H9 (cell line): ENCODE results near the gene ZSCAN30. TPM values are rescaled to one million over a fixed set of nuclear protein-coding genes. Genes with fewer than 3 reads are reported as not detected.

Source experiments
- DNase-seq: peaks from one replicate; pipeline ENCODE4 v3.0.0-alpha.2; 2017
- H2AFZ ChIP-seq: one replicate; pipeline ENCODE4 v1.6.1; 2013; ENCODE audit warnings: mild to moderate bottlenecking, low read length, control low read depth, moderate library complexity
- H2AK5ac ChIP-seq: 2 replicates; pipeline ENCODE4 v1.6.1; 2013; ENCODE audit warnings: low read length, control low read depth, mixed read lengths; ENCODE audit not compliant: insufficient read length
- H2BK120ac ChIP-seq: one replicate; pipeline ENCODE4 v1.6.1; 2013; ENCODE audit warnings: low read depth, mild to moderate bottlenecking, low read length, control low read depth, inconsistent platforms; ENCODE audit not compliant: poor library complexity, severe bottlenecking
- H2BK12ac ChIP-seq: 2 replicates; pipeline ENCODE4 v1.6.1; 2013; ENCODE audit warnings: low read length, control low read depth, mixed read lengths, low read depth; ENCODE audit not compliant: insufficient read length
- H2BK15ac ChIP-seq: 2 replicates; pipeline ENCODE4 v1.6.1; 2013; ENCODE audit warnings: low read depth, low read length, control low read depth
- H2BK20ac ChIP-seq: one replicate; pipeline ENCODE4 v1.6.1; 2013; ENCODE audit warnings: low read depth, mild to moderate bottlenecking, low read length, control low read depth, inconsistent platforms; ENCODE audit not compliant: poor library complexity, severe bottlenecking
- H2BK5ac ChIP-seq: 2 replicates; pipeline ENCODE4 v1.6.1; 2013; ENCODE audit warnings: low read length, control low read depth, mixed read lengths; ENCODE audit not compliant: insufficient read length
- H3K14ac ChIP-seq: 2 replicates; pipeline ENCODE4 v1.6.1; 2013; ENCODE audit warnings: low read length, control low read depth; ENCODE audit not compliant: insufficient read depth
- H3K18ac ChIP-seq: 2 replicates; pipeline ENCODE4 v1.6.1; 2013; ENCODE audit warnings: low read depth, mild to moderate bottlenecking, mixed read lengths, low read length, control low read depth; ENCODE audit not compliant: insufficient read length
- H3K23ac ChIP-seq: 2 replicates; pipeline ENCODE4 v1.6.1; 2013; ENCODE audit warnings: low read length, control low read depth, mixed read lengths, low read depth; ENCODE audit not compliant: insufficient read length
- H3K23me2 ChIP-seq: 2 replicates; pipeline ENCODE4 v1.6.1; 2013; ENCODE audit warnings: low read depth, mild to moderate bottlenecking, mixed read lengths, low read length, control low read depth; ENCODE audit not compliant: insufficient read length, poor library complexity, severe bottlenecking
- H3K27ac ChIP-seq: 2 replicates; pipeline ENCODE4 v1.5.1; 2013; ENCODE audit warnings: low read length, control low read depth, mixed read lengths, low read depth; ENCODE audit not compliant: insufficient read length
- H3K27me3 ChIP-seq: 2 replicates; pipeline ENCODE4 v1.6.1; 2013; ENCODE audit warnings: low read length, control low read depth, inconsistent platforms; ENCODE audit not compliant: insufficient read depth
- H3K4ac ChIP-seq: 2 replicates; pipeline ENCODE4 v1.6.1; 2013; ENCODE audit warnings: low read depth, mild to moderate bottlenecking, control low read depth, inconsistent platforms, low read length, moderate library complexity
- H3K4me1 ChIP-seq: 2 replicates; pipeline ENCODE4 v1.6.1; 2013; ENCODE audit warnings: low read length, control low read depth, inconsistent platforms; ENCODE audit not compliant: insufficient read depth
- H3K4me2 ChIP-seq: 2 replicates; pipeline ENCODE4 v1.6.1; 2013; ENCODE audit warnings: low read length, control low read depth, mixed read lengths; ENCODE audit not compliant: insufficient read length, insufficient read depth
- H3K56ac ChIP-seq: 2 replicates; pipeline ENCODE4 v1.6.1; 2013; ENCODE audit warnings: low read depth, mild to moderate bottlenecking, mixed read lengths, low read length, control low read depth; ENCODE audit not compliant: insufficient read length
- H3K79me1 ChIP-seq: 2 replicates; pipeline ENCODE4 v1.6.1; 2013; ENCODE audit warnings: low read depth, mild to moderate bottlenecking, moderate library complexity, low read length, control low read depth, inconsistent platforms; ENCODE audit not compliant: insufficient read depth, poor library complexity, severe bottlenecking
- H3K79me2 ChIP-seq: 2 replicates; pipeline ENCODE4 v1.6.1; 2013; ENCODE audit warnings: low read length, control low read depth, inconsistent platforms; ENCODE audit not compliant: insufficient read depth
- H3K9ac ChIP-seq: 2 replicates; pipeline ENCODE4 v1.6.1; 2013; ENCODE audit warnings: low read length, control low read depth, mixed read lengths; ENCODE audit not compliant: insufficient read length; ENCODE audit errors: extremely low read depth
- H3K9me3 ChIP-seq: one replicate; pipeline ENCODE4 v1.6.1; 2013; ENCODE audit warnings: low read depth, low read length, inconsistent platforms; ENCODE audit not compliant: control insufficient read depth
- H3T11ph ChIP-seq: one replicate; pipeline ENCODE4 v1.6.1; 2013; ENCODE audit warnings: mild to moderate bottlenecking, low read length, control low read depth, inconsistent platforms
- H4K20me1 ChIP-seq: one replicate; pipeline ENCODE4 v1.6.1; 2013; ENCODE audit not compliant: control insufficient read depth, insufficient read length, insufficient read depth
- H4K5ac ChIP-seq: 2 replicates; pipeline ENCODE4 v1.6.1; 2013; ENCODE audit warnings: low read depth, mild to moderate bottlenecking, mixed read lengths, low read length, control low read depth; ENCODE audit not compliant: insufficient read length
- H4K8ac ChIP-seq: replicated peaks from 2 replicates; pipeline ENCODE4 v1.6.1; 2013; ENCODE audit warnings: low read length, control low read depth, mixed read lengths, low read depth; ENCODE audit not compliant: insufficient read length
- H4K91ac ChIP-seq: 2 replicates; pipeline ENCODE4 v1.6.1; 2013; ENCODE audit warnings: low read depth, mild to moderate bottlenecking, moderate library complexity, mixed read lengths, low read length, control low read depth; ENCODE audit not compliant: insufficient read length
- H3K27ac Mint-ChIP-seq, 3 experiments: 2 replicates in 2 of 3; 3 replicates in 1 of 3; pipeline ENCODE4 v1.8.0; 2020 to 2021; ENCODE audit warnings: mixed read lengths in 3 of 3, mild to moderate bottlenecking in 1 of 3, moderate library complexity in 1 of 3
- H3K27me3 Mint-ChIP-seq: 2 replicates; pipeline ENCODE4 v1.8.0; 2021; ENCODE audit warnings: low read depth, mild to moderate bottlenecking, moderate library complexity, mixed read lengths
- H3K36me3 Mint-ChIP-seq, 3 experiments: 2 replicates in 2 of 3; 3 replicates in 1 of 3; pipeline ENCODE4 v1.8.0; 2020 to 2021; ENCODE audit warnings: low read depth in 3 of 3, mixed read lengths in 3 of 3; ENCODE audit not compliant: insufficient read depth in 1 of 3
- H3K4me1 Mint-ChIP-seq, 2 experiments: 2 replicates each; pipeline ENCODE4 v1.8.0; 2020; ENCODE audit warnings: mixed read lengths in 2 of 2
- H3K4me3 Mint-ChIP-seq, 2 experiments: 2 replicates in 1 of 2; 3 replicates in 1 of 2; pipeline ENCODE4 v1.8.0; 2020 to 2021; ENCODE audit warnings: mild to moderate bottlenecking in 2 of 2, mixed read lengths in 2 of 2, moderate library complexity in 1 of 2
- H3K9me3 Mint-ChIP-seq, 2 experiments: 2 replicates in 1 of 2; 3 replicates in 1 of 2; pipeline ENCODE4 v1.8.0; 2020; ENCODE audit warnings: mild to moderate bottlenecking in 2 of 2, mixed read lengths in 2 of 2, moderate library complexity in 1 of 2
- CTCF ChIP-seq: fragments of 200-600 bp; sonication (generic); conservative IDR thresholded peaks from 3 replicates; pipeline ENCODE4 v1.8.0; 2021; ENCODE audit warnings: antibody characterized with exemption, mild to moderate bottlenecking
- WGBS: extraction: QIAGEN DNeasy Blood & Tissue Kit; methylation state at CpG from one replicate; pipeline ENCODE4 v1.1.7; 2013; ENCODE audit warnings: missing lambda C conversion rate, low lambda C conversion rate, mixed read lengths; ENCODE audit not compliant: insufficient read length; ENCODE audit errors: extremely low coverage; 5-methylcytosine and 5-hydroxymethylcytosine counted together
- total RNA-seq: library from RNA; stranded (reverse); gene quantifications from 2 replicates; pipeline ENCODE4 v1.2.1, GENCODE V29; 2021

The ZSCAN30 gene
- total RNA-seq, 1 experiment from 2014 or later, result 11.6 TPM

GRCh38 chr18:35306588-35307250 lies 16.7 kb upstream of the ZSCAN30 start:
- Histone ChIP-seq H2AFZ (no peak overlapping the region), H3K9me3 (peaks cover 45% of the 10 kb centered on the region), H3K79me2 (no peaks in the 10 kb centered on the region), H4K5ac (no peak overlapping the region), H4K8ac (no peak overlapping the region), H3T11ph (no peak overlapping the region), H3K79me1 (no peaks in the 10 kb centered on the region), H3K9ac (no peak overlapping the region), H2AK5ac (no peak overlapping the region), H3K4me1 (no peaks in the 10 kb centered on the region), H4K91ac (no peak overlapping the region), H3K18ac (no peak overlapping the region), H3K27ac (no peak overlapping the region), H2BK20ac (no peak overlapping the region), H2BK12ac (no peak overlapping the region), H3K14ac (no peak overlapping the region), H3K56ac (no peak overlapping the region), H2BK15ac (no peak overlapping the region), H2BK5ac (no peak overlapping the region), H3K23ac (no peak overlapping the region), H3K27me3 (no peaks in the 10 kb centered on the region), H2BK120ac (no peak overlapping the region), H3K4ac (no peak overlapping the region), H3K4me2 (no peak overlapping the region), H3K23me2 (no peaks in the 10 kb centered on the region), H4K20me1 (no peaks in the 10 kb centered on the region)
- H3K4me1 Mint-ChIP-seq, result no peaks in the 10 kb centered on the region
- H3K36me3 Mint-ChIP-seq, result peaks cover 60 to 75% (median 60%) of the 10 kb centered on the region in 3 experiments
- TF ChIP-seq CTCF, result no peak
- peaks cover 64 to 79% of the 10 kb centered on the region in 2 experiments for H3K9me3 Mint-ChIP-seq
- H3K27me3 Mint-ChIP-seq, result 0 out of 2 replicates have a peak, but pooled peaks cover 4% of the 10 kb centered on the region
- DNase-seq, result no peak
- no CpG with 5 or more reads among the region's 5 CpGs for WGBS
- H3K4me3 Mint-ChIP-seq, result no peak overlapping the region
- no peak overlapping the region for H3K27ac Mint-ChIP-seq
